Gastroesophageal sphincter (tissue), 3 donors: ENCODE results near the gene ZNF143.

Experiments
- CTCF ChIP-seq, 4 experiments: fragments of 200-600 bp in 2 of 4; fragments of 450-650 bp in 2 of 4; sonication (generic) in 1 of 4; IDR thresholded peaks; one replicate each; pipeline ENCODE4 v1.5.1; 2017 to 2019; ENCODE audit warnings: antibody characterized with exemption in 4 of 4, mild to moderate bottlenecking in 2 of 4, moderate library complexity in 2 of 4
- POLR2A ChIP-seq, 2 donors: fragments of 450-650 bp; IDR thresholded peaks; one replicate each; pipeline ENCODE4 v1.6.1; 2017; ENCODE audit warnings: antibody characterized with exemption in 2 of 2, mild to moderate bottlenecking in 2 of 2, moderate library complexity in 1 of 2

- TF ChIP-seq CTCF (IDR thresholded peaks at IDR 0.05) = no peak
- TF ChIP-seq POLR2A (IDR thresholded peaks at IDR 0.05) = no peak
Observed at GRCh38 chr11:9569588-9570164, 108.9 kb downstream of the ZNF143 start.
